ENCODE measurements around the gene TFPI.
"Not testable (repeated sequence)": the region's sequence is repeated elsewhere in the genome, so short reads cannot be mapped to it uniquely, and the experiment has no call there.

Gene TFPI

GRCh38 chr2:187527262-187527661, 27.0 kb downstream of the TFPI start:
- no peak for DNase-seq

- no peak for DNase-seq
Measured at GRCh38 chr2:187526792-187527191, 27.4 kb downstream of the TFPI start.

- DNase-seq: no peak
Measured at GRCh38 chr2:187525163-187525900, 28.9 kb downstream of the TFPI start.

- DNase-seq: no peak
Measured at GRCh38 chr2:187523325-187523724, 30.9 kb downstream of the TFPI start.

GRCh38 chr2:187520121-187520624, 34.1 kb downstream of the TFPI start:
- no peak for DNase-seq

GRCh38 chr2:187519419-187520120, 34.7 kb downstream of the TFPI start:
- no peak for DNase-seq

- DNase-seq: not testable (repeated sequence)
Measured at GRCh38 chr2:187517750-187518361, 36.4 kb downstream of the TFPI start.

- DNase-seq: not testable (repeated sequence)
Measured at GRCh38 chr2:187516630-187517510, 37.4 kb downstream of the TFPI start.

GRCh38 chr2:187514930-187515329, 39.3 kb downstream of the TFPI start:
- DNase-seq: no peak

GRCh38 chr2:187514235-187514829, 39.9 kb downstream of the TFPI start:
- not testable (repeated sequence) for DNase-seq

GRCh38 chr2:187513460-187514234, 40.6 kb downstream of the TFPI start:
- DNase-seq: not testable (repeated sequence)

- no peak for DNase-seq
Measured at GRCh38 chr2:187511356-187512315, 42.6 kb downstream of the TFPI start.

- DNase-seq: not testable (repeated sequence)
Measured at GRCh38 chr2:187510419-187511355, 43.5 kb downstream of the TFPI start.

- no peak for DNase-seq
Measured at GRCh38 chr2:187509667-187510417, 44.4 kb downstream of the TFPI start.

- no peak for DNase-seq
Measured at GRCh38 chr2:187506416-187506815, 47.8 kb downstream of the TFPI start.

GRCh38 chr2:187505065-187505672, 49.1 kb downstream of the TFPI start:
- no peak for DNase-seq

GRCh38 chr2:187504312-187504921, 49.8 kb downstream of the TFPI start:
- DNase-seq: no peak

Measured in effector CD8-positive, alpha-beta T cell (primary cell).